HG03521 (cell line): ENCODE data around the gene NOPCHAP1.
A peak's percentile ranks its signal among the peaks of the same experiment; 100 is the strongest.
"Not testable (repeated sequence)": the region's sequence is repeated elsewhere in the genome, so short reads cannot be mapped to it uniquely, and the experiment has no call there.

Experiments
- ATAC-seq: cut with Tn5 transposase; IDR thresholded peaks from one replicate; pipeline ENCODE4 v1.9.1; 2021; ENCODE audit warnings: mild to moderate bottlenecking, moderate library complexity; ENCODE audit not compliant: unreplicated experiment

The NOPCHAP1 gene

GRCh38 chr12:104986022-104986941, at the start of gene NOPCHAP1:
Gene NOPCHAP1, plus strand, starts transcription at chr12:104986316. Its CDS starts 37 bp downstream, at chr12:104986353.
- peak; percentile 93 for ATAC-seq

- ATAC-seq = no peak
Measured at GRCh38 chr12:104938371-104938770, 47.7 kb upstream of the NOPCHAP1 start.

GRCh38 chr12:104939089-104939488, 47.0 kb upstream of the NOPCHAP1 start:
- ATAC-seq = no peak

- no peak for ATAC-seq
Measured at GRCh38 chr12:104941454-104941853, 44.7 kb upstream of the NOPCHAP1 start.

- no peak for ATAC-seq
Measured at GRCh38 chr12:104942075-104942474, 44.0 kb upstream of the NOPCHAP1 start.

GRCh38 chr12:104943401-104943800, 42.7 kb upstream of the NOPCHAP1 start:
- not testable (repeated sequence) for ATAC-seq

GRCh38 chr12:104944252-104944651, 41.9 kb upstream of the NOPCHAP1 start:
- no peak for ATAC-seq

GRCh38 chr12:104948716-104949115, 37.4 kb upstream of the NOPCHAP1 start:
- not testable (repeated sequence) for ATAC-seq

GRCh38 chr12:104951759-104952509, 34.2 kb upstream of the NOPCHAP1 start:
- ATAC-seq = no peak

- no peak for ATAC-seq
Measured at GRCh38 chr12:104952816-104953215, 33.3 kb upstream of the NOPCHAP1 start.

- no peak for ATAC-seq
Measured at GRCh38 chr12:104953323-104953722, 32.8 kb upstream of the NOPCHAP1 start.

- ATAC-seq = no peak
Measured at GRCh38 chr12:104955703-104956102, 30.4 kb upstream of the NOPCHAP1 start.

GRCh38 chr12:104956870-104957718, 29.0 kb upstream of the NOPCHAP1 start:
- no peak for ATAC-seq

GRCh38 chr12:104957719-104958000, 28.5 kb upstream of the NOPCHAP1 start:
- ATAC-seq = peak; percentile 26

- peak; percentile 71 for ATAC-seq
Measured at GRCh38 chr12:104958001-104958804, 27.9 kb upstream of the NOPCHAP1 start, which contains the start of gene SLC41A2. Gene SLC41A2, minus strand, starts transcription at chr12:104958290. Its CDS starts 29,763 bp downstream, at chr12:104928527.

GRCh38 chr12:104958805-104959334, 27.2 kb upstream of the NOPCHAP1 start:
- ATAC-seq = no peak

GRCh38 chr12:104959335-104959841, 26.7 kb upstream of the NOPCHAP1 start:
- no peak for ATAC-seq

GRCh38 chr12:104960464-104960863, 25.7 kb upstream of the NOPCHAP1 start:
- no peak for ATAC-seq

- ATAC-seq = no peak
Measured at GRCh38 chr12:104963757-104964156, 22.4 kb upstream of the NOPCHAP1 start.
